GM10248 (cell line): ENCODE results near the gene CHST11.

Experiments used
- CTCF ChIA-PET: fragments of 300-600 bp; sonication (Branson Sonifier 250); formaldehyde crosslinking; extraction: SDS; loops from one replicate; lab custom pipeline; 2021; ENCODE audit warnings: antibody characterized with exemption; lab: Yijun Ruan, JAX
- POLR2A ChIA-PET: fragments of 350-650 bp; sonication (Branson Sonifier 250); formaldehyde crosslinking; extraction: SDS; loops from one replicate; lab custom pipeline; 2020; ENCODE audit warnings: antibody characterized with exemption; lab: Yijun Ruan, JAX
- DNase-seq: peaks from one replicate; pipeline ENCODE4 v3.0.0; 2012; ENCODE audit errors: extremely low spot score
- TF ChIP-seq, protein P1 (sequence below): IDR thresholded peaks from 2 replicates; pipeline ENCODE4 v1.5.1; 2012; ENCODE audit warnings: mild to moderate bottlenecking, low read depth; ENCODE audit errors: extremely low read depth, missing control alignments, control extremely low read depth

CHST11 gene

DNA sequence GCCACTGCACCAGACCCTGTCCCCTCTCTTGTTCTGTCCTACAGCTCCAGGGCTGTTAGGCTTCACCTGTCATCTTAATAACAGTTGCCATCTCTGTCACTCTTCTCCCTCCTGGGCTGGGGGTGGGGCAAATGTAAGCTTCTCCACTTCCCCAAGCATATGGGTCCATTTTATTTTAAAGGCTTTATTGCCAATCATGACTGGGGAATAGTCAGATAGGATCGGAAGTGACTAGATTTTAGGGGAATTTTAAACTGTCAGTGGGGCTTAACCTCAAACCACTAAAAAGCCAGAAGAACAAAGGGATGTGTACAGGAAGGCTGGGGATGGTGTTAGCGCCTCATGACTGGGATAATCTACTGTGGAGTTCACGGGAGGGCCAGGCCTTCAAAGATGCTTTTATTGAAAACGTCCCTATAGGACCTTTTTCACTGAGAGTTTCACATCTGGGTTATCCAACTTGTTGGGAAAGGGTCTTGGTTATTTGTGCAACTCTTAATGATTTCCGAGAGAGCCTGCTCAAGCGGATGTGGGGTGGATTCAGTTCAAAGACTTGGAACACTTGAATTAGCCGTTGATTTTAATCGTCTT lies 41.6 kb downstream of the CHST11 start:
- CTCF ChIA-PET: no interaction called here
- TF ChIP-seq, protein P1, sequence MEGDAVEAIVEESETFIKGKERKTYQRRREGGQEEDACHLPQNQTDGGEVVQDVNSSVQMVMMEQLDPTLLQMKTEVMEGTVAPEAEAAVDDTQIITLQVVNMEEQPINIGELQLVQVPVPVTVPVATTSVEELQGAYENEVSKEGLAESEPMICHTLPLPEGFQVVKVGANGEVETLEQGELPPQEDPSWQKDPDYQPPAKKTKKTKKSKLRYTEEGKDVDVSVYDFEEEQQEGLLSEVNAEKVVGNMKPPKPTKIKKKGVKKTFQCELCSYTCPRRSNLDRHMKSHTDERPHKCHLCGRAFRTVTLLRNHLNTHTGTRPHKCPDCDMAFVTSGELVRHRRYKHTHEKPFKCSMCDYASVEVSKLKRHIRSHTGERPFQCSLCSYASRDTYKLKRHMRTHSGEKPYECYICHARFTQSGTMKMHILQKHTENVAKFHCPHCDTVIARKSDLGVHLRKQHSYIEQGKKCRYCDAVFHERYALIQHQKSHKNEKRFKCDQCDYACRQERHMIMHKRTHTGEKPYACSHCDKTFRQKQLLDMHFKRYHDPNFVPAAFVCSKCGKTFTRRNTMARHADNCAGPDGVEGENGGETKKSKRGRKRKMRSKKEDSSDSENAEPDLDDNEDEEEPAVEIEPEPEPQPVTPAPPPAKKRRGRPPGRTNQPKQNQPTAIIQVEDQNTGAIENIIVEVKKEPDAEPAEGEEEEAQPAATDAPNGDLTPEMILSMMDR: no peak
- POLR2A ChIA-PET: no interaction called here
- no peak for DNase-seq

DNA sequence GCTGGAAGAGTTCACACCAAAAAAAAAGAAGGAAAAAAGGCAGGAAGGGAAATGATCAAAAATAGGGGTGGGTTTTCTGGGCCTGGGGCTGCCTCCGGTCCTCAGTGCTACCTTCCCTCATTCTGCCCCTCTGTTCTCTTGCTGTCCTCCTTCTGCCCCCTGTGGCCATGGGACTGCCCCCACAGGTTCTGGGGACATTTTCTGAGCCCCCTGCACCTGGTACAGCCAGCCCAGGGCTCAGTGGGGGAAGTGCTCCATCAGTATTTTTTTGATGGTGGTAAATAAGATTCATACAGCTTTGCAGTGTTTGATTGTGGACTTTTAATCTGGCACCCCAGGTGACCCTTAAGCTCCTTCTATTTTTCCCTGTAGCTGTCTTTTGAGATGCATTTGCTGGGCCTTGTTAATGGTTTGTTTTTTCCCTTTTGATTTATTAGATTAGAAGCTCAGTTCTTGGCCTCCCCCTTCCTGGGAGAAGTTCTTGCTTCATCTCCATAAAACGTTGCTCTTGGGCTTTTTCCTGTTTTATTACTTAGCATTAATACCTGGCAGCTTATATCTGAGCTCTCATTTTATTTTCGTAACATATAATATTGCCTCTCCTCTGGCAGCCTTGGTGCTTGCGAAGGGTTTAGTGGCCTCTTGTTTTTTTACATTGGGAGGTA lies 43.1 kb downstream of the CHST11 start:
- POLR2A ChIA-PET: no interaction called here
- TF ChIP-seq, protein P1: no peak
- CTCF ChIA-PET: interaction anchor here (0.7 to 3.6 kb wide), 6 partner anchors 9 to 42 kb away, joined by 3 to 18 read pairs (median 5); partner anchors contain the start of gene CHST11
- DNase-seq: no peak

DNA sequence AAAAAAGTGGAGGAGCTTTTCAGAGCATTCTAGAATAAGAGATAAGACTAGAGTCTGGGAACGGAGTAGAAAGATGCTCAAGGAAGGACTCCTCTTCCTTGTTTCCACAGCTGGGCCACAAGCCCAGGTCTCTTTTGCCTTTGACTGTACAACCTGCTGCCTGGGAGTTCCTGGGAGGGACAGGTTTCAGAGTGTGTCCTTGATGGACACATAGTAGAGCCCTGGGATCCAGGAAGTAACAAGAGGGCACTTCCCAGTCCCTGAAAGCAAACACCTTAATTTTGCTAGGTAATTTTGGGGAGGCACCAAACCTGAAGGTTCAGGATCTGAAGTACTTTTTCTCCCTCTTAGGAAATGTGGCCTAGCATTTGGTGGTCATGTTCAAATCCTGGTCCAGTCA lies 44.4 kb downstream of the CHST11 start:
- ChIA-PET CTCF (interaction anchor here (1.1 to 3.6 kb wide), 6 partner anchors 14 to 119 kb away, joined by 3 to 18 read pairs (median 5); partner anchors contain the start of gene CHST11), POLR2A (no interaction called here)
- no peak for DNase-seq
- TF ChIP-seq, protein P1: no peak

GRCh38 chr12:104501660-104502059 lies 44.9 kb downstream of the CHST11 start:
- TF ChIP-seq, protein P1: no peak
- POLR2A ChIA-PET: no interaction called here
- DNase-seq: no peak

DNA sequence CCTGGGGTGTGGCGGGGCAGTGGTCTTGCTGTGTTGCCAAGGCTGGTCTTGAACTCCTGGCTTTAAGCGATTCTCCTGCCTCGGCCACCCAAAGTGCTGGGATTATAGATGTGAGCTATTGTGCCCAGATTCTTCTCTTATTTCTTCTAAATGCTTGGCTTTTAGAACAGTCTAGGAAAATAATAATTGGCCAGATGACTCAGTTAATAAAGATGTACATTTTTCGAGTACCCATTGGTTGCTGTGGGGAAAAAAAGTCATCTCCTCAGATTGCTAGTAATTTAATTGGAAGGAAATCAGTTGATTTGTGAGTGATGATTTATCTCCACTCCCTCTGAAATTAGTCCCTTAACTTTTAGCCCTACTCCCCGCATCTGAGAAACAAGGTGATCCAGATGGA lies 45.5 kb downstream of the CHST11 start:
- CTCF ChIA-PET: interaction anchor here (0.6 to 3.6 kb wide), 4 partner anchors 10 to 44 kb away, joined by 3 to 18 read pairs (median 4); partner anchors contain the start of gene CHST11

More at GRCh38 chr12:104501660-104502059, 44.9 kb downstream of the CHST11 start:
- CTCF ChIA-PET: interaction anchor here (0.6 to 3.6 kb wide), 5 partner anchors 10 to 120 kb away, joined by 3 to 18 read pairs (median 4); partner anchors contain the start of gene CHST11

GRCh38 chr12:104502638-104503037 lies 45.9 kb downstream of the CHST11 start:
- TF ChIP-seq, protein P1: no peak
- CTCF ChIA-PET: interaction anchor here (0.8 to 1.6 kb wide), 5 partner anchors 15 to 55 kb away, joined by 3 to 4 read pairs (median 3); no protein-coding TSS in a partner anchor
- no peak for DNase-seq
- POLR2A ChIA-PET: no interaction called here

More for the DNA sequence above, 45.5 kb downstream of the CHST11 start:
- TF ChIP-seq, protein P1: no peak
- no peak for DNase-seq
- POLR2A ChIA-PET: no interaction called here
